ENCODE measurements around the gene HBZ.
"Not testable (repeated sequence)": the region's sequence is repeated elsewhere in the genome, so short reads cannot be mapped to it uniquely, and the experiment has no call there.

Gene HBZ

DNA sequence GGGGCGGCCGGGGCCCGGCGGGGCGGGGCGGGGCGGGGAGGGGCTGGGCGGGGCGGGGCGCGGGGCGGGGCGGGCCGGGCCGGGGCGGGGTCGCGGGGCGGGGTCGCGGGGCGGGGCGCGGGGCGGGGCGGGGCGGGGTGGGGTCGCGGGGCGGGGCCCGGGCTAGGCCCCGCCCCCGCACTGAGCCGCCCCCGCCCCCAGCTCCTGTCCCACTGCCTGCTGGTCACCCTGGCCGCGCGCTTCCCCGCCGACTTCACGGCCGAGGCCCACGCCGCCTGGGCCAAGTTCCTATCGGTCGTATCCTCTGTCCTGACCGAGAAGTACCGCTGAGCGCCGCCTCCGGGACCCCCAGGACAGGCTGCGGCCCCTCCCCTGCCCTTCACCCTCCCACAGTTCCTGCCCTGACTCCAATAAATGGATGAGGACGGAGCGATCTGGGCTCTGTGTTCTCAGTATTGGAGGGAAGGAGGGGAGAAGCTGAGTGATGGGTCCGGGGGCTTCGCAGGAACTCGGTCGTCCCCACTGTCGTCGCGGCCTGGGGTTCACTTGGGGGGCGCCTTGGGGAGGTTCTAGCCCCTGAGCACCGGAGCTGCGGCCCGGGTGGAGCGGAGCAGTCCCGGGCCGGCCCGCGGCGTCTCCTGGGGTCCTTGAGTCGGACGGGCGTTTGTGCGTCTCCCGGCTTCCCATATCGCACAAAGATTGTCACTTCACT lies 12.5 kb downstream of the HBZ start:
- DNase-seq (ENCODE audit: low spot score), result no peak

DNA sequence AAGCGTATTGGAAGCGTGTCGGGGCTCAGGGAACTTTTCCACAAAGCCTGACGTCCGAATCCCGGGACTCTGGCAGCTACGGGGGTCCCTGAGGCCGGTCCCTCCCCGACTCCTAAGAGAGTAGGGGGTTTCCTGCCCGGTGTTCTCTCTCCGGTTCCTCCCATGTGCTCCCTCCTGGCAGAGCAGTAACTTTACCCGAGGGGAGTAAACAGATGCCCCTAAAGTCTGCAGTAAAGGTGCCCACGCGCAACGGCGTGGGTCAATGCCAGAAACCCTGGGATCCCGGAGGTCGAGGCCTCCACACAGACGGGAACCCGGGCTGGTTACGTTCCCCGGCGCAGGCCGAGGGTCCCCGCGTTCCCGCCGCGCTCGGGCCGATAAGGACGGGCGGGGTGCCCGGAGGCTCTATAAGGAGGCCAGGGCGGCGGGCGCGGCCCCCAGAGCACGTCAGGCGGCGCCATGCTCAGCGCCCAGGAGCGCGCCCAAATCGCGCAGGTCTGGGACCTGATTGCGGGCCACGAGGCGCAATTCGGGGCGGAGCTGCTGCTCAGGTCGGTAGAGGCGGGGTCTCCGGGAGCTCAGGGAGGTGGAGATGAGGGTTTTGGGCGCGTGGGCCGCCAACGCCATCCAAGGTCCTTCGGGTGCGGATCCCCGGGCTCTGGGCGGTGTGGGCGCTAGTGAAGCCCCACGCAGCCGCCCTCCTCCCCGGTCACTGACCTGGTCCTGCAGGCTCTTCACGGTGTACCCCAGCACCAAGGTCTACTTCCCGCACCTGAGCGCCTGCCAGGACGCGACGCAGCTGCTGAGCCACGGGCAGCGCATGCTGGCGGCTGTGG lies 13.3 kb downstream of the HBZ start, which contains the start of gene HBM:
HBM (plus strand) TSS at position 440 of the 836 bp plus-strand sequence; CDS start at position 460, 20 bp downstream.
- DNase-seq (ENCODE audit: low spot score), result no peak

DNA sequence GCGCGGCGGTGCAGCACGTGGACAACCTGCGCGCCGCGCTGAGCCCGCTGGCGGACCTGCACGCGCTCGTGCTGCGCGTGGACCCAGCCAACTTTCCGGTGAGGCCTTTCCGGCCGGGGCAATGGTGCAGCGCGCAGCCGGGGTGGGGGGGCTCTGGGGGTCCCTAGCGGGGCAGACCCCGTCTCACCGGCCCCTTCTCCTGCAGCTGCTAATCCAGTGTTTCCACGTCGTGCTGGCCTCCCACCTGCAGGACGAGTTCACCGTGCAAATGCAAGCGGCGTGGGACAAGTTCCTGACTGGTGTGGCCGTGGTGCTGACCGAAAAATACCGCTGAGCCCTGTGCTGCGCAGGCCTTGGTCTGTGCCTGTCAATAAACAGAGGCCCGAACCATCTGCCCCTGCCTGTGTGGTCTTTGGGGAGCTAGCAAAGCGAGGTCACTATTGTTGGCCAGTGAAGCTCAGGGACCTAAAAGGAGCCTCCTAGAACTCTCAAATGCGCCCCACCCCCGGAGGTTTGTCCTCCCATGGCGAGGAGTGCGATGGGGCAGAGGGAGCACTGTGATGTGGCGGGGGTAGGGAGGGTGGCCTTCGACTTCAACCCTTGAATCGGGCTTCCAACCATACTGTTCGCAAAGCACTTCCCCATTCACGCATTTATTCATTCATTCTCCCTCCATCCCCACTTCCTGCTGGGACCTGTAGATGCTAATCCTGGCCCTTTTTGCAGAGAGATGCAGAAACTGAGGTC lies 14.1 kb downstream of the HBZ start:
- DNase-seq (ENCODE audit: low spot score), result no peak

DNA sequence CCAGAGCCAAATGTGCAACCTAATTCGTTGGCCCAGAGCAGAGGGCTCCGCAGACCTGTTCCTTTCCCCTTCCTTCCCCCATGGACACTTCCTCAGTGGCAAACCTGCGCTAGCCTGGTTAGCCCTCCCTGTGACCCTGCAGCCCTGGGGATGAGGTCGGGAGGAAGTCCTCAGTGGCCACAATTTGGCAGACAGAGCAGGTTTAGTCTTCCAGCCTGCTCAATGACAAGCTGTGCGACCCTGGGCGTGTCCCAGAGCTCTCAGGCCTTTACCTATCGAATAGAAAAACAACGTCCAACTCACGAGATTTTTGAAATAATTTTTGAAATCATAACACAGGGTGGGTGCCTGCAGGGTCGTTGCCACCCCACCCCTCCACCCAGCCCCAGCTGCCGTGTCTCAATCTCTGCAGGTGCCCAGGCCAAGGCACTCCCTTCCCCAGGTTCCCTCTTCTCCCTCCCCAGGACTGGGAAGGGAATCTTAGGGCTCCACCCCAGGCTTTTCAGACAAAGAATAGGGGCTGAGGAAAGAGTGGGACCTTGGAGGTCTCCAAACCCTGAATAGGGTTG lies 14.8 kb downstream of the HBZ start:
- no peak for DNase-seq (ENCODE audit: low spot score)

DNA sequence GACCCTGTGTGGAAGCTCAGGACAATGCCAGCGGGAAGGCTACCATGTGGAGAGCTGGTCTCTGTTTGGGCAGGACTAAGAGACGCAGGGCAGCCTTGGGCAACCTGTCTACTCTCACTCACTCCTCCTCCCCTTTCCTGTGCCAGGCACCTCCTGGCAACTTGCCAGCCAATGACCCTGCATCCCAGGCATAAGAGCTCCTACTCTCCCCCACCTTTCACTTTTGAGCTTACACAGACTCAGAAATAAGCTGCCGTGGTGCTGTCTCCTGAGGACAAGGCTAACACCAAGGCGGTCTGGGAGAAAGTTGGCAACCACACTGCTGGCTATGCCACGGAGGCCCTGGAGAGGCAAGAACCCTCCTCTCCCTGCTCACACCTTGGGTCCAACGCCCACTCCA lies 16.0 kb downstream of the HBZ start:
- DNase-seq (ENCODE audit: low spot score), result no peak

DNA sequence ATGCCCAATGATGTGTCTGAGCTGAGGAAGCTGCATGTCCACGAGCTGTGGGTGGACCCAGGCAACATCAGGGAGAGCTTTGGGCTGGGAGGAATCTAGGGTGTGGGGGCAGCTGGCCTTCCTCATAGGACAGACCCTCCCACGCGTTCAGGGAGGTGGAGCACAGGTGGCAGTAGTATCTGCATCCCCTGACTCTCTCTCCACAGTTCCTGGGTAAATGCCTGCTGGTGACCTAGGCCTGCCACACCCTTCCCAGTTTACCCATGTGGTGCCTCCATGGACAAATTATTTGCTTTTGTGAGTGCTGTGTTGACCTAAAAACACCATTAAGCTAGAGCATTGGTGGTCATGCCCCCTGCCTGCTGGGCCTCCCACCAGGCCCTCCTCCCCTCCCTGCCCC lies 16.6 kb downstream of the HBZ start:
- no peak for DNase-seq (ENCODE audit: low spot score)

DNA sequence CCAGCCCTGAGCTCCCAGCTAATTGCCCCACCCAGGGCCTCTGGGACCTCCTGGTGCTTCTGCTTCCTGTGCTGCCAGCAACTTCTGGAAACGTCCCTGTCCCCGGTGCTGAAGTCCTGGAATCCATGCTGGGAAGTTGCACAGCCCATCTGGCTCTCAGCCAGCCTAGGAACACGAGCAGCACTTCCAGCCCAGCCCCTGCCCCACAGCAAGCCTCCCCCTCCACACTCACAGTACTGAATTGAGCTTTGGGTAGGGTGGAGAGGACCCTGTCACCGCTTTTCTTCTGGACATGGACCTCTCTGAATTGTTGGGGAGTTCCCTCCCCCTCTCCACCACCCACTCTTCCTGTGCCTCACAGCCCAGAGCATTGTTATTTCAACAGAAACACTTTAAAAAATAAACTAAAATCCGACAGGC lies 17.7 kb downstream of the HBZ start:
- DNase-seq (ENCODE audit: low spot score), result not testable (repeated sequence)

DNA sequence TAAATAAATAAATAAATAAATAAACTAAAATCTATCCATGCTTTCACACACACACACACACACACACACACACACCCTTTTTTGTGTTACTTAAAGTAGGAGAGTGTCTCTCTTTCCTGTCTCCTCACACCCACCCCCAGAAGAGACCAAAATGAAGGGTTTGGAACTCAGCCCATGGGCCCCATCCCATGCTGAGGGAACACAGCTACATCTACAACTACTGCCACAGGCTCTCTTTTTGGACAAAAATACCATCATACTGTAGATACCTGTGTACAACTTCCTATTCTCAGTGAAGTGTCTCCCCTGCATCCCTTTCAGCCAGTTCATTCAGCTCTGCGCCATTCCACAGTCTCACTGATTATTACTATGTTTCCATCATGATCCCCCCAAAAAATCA lies 18.3 kb downstream of the HBZ start:
- no peak for DNase-seq (ENCODE audit: low spot score)

DNA sequence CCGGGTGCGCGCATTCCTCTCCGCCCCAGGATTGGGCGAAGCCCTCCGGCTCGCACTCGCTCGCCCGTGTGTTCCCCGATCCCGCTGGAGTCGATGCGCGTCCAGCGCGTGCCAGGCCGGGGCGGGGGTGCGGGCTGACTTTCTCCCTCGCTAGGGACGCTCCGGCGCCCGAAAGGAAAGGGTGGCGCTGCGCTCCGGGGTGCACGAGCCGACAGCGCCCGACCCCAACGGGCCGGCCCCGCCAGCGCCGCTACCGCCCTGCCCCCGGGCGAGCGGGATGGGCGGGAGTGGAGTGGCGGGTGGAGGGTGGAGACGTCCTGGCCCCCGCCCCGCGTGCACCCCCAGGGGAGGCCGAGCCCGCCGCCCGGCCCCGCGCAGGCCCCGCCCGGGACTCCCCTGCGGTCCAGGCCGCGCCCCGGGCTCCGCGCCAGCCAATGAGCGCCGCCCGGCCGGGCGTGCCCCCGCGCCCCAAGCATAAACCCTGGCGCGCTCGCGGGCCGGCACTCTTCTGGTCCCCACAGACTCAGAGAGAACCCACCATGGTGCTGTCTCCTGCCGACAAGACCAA lies 20.0 kb downstream of the HBZ start, which contains the start of gene HBA2:
HBA2 (plus strand) TSS at position 503 of the 568 bp plus-strand sequence; CDS start at position 540, 37 bp downstream.
- not testable (repeated sequence) for DNase-seq (ENCODE audit: low spot score)

DNA sequence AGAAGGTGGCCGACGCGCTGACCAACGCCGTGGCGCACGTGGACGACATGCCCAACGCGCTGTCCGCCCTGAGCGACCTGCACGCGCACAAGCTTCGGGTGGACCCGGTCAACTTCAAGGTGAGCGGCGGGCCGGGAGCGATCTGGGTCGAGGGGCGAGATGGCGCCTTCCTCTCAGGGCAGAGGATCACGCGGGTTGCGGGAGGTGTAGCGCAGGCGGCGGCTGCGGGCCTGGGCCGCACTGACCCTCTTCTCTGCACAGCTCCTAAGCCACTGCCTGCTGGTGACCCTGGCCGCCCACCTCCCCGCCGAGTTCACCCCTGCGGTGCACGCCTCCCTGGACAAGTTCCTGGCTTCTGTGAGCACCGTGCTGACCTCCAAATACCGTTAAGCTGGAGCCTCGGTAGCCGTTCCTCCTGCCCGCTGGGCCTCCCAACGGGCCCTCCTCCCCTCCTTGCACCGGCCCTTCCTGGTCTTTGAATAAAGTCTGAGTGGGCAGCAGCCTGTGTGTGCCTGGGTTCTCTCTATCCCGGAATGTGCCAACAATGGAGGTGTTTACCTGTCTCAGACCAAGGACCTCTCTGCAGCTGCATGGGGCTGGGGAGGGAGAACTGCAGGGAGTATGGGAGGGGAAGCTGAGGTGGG lies 20.9 kb downstream of the HBZ start:
- not testable (repeated sequence) for DNase-seq (ENCODE audit: low spot score)

DNA sequence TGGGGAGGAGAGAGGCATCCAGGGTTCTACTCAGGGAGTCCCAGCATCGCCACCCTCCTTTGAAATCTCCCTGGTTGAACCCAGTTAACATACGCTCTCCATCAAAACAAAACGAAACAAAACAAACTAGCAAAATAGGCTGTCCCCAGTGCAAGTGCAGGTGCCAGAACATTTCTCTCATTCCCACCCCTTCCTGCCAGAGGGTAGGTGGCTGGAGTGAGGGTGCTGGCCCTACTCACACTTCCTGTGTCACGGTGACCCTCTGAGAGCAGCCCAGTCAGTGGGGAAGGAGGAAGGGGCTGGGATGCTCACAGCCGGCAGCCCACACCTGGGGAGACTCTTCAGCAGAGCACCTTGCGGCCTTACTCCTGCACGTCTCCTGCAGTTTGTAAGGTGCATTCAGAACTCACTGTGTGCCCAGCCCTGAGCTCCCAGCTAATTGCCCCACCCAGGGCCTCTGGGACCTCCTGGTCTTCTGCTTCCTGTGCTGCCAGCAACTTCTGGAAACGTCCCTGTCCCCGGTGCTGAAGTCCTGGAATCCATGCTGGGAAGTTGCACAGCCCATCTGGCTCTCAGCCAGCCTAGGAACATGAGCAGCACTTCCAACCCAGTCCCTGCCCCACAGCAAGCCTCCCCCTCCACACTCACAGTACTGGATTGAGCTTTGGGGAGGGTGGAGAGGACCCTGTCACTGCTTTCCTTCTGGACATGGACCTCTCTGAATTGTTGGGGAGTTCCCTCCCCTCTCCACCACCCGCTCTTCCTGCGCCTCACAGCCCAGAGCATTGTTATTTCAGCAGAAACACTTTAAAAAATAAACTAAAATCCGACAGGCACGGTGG lies 21.7 kb downstream of the HBZ start:
- DNase-seq (ENCODE audit: low spot score), result not testable (repeated sequence)

DNA sequence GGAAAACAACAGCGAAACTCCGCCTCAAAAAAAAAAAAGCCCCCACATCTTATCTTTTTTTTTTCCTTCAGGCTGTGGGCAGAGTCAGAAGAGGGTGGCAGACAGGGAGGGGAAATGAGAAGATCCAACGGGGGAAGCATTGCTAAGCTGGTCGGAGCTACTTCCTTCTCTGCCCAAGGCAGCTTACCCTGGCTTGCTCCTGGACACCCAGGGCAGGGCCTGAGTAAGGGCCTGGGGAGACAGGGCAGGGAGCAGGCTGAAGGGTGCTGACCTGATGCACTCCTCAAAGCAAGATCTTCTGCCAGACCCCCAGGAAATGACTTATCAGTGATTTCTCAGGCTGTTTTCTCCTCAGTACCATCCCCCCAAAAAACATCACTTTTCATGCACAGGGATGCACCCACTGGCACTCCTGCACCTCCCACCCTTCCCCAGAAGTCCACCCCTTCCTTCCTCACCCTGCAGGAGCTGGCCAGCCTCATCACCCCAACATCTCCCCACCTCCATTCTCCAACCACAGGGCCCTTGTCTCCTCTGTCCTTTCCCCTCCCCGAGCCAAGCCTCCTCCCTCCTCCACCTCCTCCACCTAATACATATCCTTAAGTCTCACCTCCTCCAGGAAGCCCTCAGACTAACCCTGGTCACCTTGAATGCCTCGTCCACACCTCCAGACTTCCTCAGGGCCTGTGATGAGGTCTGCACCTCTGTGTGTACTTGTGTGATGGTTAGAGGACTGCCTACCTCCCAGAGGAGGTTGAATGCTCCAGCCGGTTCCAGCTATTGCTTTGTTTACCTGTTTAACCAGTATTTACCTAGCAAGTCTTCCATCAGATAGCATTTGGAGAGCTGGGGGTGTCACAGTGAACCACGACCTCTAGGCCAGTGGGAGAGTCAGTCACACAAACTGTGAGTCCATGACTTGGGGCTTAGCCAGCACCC lies 22.8 kb downstream of the HBZ start:
- no peak for DNase-seq (ENCODE audit: low spot score)

DNA sequence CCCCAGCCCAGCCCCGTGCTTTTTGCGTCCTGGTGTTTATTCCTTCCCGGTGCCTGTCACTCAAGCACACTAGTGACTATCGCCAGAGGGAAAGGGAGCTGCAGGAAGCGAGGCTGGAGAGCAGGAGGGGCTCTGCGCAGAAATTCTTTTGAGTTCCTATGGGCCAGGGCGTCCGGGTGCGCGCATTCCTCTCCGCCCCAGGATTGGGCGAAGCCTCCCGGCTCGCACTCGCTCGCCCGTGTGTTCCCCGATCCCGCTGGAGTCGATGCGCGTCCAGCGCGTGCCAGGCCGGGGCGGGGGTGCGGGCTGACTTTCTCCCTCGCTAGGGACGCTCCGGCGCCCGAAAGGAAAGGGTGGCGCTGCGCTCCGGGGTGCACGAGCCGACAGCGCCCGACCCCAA lies 23.6 kb downstream of the HBZ start:
- DNase-seq (ENCODE audit: low spot score), result not testable (repeated sequence)

DNA sequence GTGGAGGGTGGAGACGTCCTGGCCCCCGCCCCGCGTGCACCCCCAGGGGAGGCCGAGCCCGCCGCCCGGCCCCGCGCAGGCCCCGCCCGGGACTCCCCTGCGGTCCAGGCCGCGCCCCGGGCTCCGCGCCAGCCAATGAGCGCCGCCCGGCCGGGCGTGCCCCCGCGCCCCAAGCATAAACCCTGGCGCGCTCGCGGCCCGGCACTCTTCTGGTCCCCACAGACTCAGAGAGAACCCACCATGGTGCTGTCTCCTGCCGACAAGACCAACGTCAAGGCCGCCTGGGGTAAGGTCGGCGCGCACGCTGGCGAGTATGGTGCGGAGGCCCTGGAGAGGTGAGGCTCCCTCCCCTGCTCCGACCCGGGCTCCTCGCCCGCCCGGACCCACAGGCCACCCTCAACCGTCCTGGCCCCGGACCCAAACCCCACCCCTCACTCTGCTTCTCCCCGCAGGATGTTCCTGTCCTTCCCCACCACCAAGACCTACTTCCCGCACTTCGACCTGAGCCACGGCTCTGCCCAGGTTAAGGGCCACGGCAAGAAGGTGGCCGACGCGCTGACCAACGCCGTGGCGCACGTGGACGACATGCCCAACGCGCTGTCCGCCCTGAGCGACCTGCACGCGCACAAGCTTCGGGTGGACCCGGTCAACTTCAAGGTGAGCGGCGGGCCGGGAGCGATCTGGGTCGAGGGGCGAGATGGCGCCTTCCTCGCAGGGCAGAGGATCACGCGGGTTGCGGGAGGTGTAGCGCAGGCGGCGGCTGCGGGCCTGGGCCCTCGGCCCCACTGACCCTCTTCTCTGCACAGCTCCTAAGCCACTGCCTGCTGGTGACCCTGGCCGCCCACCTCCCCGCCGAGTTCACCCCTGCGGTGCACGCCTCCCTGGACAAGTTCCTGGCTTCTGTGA lies 24.3 kb downstream of the HBZ start, which contains the start of gene HBA1:
HBA1 (plus strand) TSS at position 204 of the 906 bp plus-strand sequence; CDS start at position 241, 37 bp downstream.
- not testable (repeated sequence) for DNase-seq (ENCODE audit: low spot score)

DNA sequence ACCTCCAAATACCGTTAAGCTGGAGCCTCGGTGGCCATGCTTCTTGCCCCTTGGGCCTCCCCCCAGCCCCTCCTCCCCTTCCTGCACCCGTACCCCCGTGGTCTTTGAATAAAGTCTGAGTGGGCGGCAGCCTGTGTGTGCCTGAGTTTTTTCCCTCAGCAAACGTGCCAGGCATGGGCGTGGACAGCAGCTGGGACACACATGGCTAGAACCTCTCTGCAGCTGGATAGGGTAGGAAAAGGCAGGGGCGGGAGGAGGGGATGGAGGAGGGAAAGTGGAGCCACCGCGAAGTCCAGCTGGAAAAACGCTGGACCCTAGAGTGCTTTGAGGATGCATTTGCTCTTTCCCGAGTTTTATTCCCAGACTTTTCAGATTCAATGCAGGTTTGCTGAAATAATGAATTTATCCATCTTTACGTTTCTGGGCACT lies 25.0 kb downstream of the HBZ start:
- DNase-seq (ENCODE audit: low spot score), result no peak

DNA sequence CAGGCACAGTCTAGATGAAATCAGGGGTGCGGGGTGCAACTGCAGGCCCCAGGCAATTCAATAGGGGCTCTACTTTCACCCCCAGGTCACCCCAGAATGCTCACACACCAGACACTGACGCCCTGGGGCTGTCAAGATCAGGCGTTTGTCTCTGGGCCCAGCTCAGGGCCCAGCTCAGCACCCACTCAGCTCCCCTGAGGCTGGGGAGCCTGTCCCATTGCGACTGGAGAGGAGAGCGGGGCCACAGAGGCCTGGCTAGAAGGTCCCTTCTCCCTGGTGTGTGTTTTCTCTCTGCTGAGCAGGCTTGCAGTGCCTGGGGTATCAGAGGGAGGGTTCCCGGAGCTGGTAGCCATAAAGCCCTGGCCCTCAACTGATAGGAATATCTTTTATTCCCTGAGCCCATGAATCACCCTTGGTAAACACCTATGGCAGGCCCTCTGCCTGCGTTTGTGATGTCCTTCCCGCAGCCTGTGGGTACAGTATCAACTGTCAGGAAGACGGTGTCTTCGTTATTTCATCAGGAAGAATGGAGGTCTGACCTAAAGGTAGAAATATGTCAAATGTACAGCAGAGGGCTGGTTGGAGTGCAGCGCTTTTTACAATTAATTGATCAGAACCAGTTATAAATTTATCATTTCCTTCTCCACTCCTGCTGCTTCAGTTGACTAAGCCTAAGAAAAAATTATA lies 25.7 kb downstream of the HBZ start:
- DNase-seq (ENCODE audit: low spot score), result no peak

DNA sequence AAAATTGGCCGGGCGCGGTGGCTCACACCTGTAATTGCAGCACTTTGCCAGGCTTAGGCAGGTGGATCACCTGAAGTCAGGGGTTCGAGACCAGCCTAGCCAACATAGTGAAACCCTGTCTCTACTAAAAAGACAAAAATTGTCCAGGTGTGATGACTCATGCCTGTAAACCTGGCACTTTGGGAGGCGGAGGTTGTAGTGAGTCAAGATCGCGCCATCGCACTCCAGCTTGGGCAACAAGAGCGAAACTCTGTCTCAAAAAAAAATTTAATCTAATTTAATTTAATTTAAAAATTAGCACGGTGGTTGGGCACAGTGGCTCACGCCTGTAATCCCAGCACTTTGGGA lies 26.2 kb downstream of the HBZ start:
- DNase-seq (ENCODE audit: low spot score), result no peak
